ENCODE data around the gene SLC46A2. TPM values are rescaled to one million over a fixed set of nuclear protein-coding genes. Genes with fewer than 3 reads are reported as not detected.

Gene SLC46A2, protein sequence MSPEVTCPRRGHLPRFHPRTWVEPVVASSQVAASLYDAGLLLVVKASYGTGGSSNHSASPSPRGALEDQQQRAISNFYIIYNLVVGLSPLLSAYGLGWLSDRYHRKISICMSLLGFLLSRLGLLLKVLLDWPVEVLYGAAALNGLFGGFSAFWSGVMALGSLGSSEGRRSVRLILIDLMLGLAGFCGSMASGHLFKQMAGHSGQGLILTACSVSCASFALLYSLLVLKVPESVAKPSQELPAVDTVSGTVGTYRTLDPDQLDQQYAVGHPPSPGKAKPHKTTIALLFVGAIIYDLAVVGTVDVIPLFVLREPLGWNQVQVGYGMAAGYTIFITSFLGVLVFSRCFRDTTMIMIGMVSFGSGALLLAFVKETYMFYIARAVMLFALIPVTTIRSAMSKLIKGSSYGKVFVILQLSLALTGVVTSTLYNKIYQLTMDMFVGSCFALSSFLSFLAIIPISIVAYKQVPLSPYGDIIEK
- total RNA-seq, result not detected in 2 replicates

DNA sequence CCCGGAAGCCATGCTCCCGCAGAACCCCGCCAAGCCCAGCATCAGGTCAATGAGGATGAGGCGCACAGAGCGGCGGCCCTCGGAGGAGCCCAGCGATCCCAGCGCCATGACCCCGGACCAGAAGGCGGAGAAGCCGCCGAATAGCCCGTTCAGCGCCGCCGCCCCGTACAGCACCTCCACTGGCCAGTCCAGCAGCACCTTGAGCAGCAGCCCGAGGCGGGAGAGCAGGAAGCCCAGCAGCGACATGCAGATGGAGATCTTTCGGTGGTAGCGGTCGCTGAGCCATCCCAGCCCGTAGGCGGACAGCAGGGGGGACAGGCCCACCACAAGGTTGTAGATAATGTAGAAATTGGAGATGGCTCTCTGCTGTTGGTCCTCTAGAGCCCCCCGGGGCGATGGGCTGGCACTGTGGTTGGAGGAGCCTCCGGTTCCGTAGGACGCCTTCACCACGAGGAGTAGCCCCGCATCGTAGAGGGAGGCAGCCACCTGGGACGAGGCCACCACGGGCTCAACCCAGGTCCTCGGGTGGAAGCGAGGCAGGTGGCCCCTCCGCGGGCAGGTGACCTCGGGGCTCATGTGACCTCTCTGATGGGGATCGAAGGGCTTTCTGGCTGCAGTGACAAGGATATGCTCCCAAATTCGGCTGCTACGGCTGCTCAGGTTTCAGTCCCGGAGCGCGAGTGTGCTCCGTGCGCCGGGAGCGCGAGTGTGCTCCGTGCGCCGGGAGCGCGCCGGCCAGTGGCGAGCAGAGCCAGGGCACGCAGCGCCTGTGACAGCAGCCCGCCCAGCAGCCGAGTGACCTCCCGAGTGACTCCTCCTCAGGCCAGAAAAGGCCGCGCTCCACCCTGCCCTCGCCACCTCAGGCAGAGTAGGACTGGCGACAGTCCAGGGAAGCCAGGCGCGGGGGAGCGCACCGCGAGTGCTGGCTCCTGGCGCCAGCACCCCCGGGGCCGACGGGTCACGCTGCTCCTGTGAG lies at the start of gene SLC46A2:
SLC46A2 (minus strand) TSS at position 771 of the 976 bp plus-strand sequence; CDS start at position 576, 195 bp downstream.

Other genes with a start within 250 kb of the SLC46A2 start
- gene INIP, start 172.8 kb downstream of the SLC46A2 start, total RNA-seq, result 19.3 and 24.0 TPM in 2 replicates
- 28.5 and 39.8 TPM in 2 replicates for gene SNX30, start 140.1 kb downstream of the SLC46A2 start, total RNA-seq
- 1.2 and 3.2 TPM in 2 replicates for gene ZNF883, start 121.3 kb upstream of the SLC46A2 start, total RNA-seq
- 1.9 and 2.4 TPM in 2 replicates for gene ZFP37, start 165.8 kb upstream of the SLC46A2 start, total RNA-seq